ENCODE results near the gene PRR5.
"Not testable (repeated sequence)": the region's sequence is repeated elsewhere in the genome, so short reads cannot be mapped to it uniquely, and the experiment has no call there.

The PRR5 gene

GRCh38 chr22:44701824-44702478 lies at the start of gene PRR5:
TSS of gene PRR5 (plus strand) at chr22:44702204. CDS start at chr22:44702475, 271 bp downstream.
- TF ChIP-seq CTCF (IDR thresholded peaks at IDR 0.05; ENCODE audit: control extremely low read depth, extremely low read depth, low read depth, missing control alignments), result no peak
- peak; percentile 90 for DNase-seq (ENCODE audit: extremely low spot score)
- CTCF ChIA-PET, result no interaction called here
- POLR2A ChIA-PET, result no interaction called here

GRCh38 chr22:44652866-44653265 lies 49.1 kb upstream of the PRR5 start:
- POLR2A ChIA-PET; CTCF ChIA-PET; DNase-seq (ENCODE audit: extremely low spot score): not testable (repeated sequence)

- no peak for DNase-seq (ENCODE audit: extremely low spot score)
- CTCF ChIA-PET, result no interaction called here
- no peak for TF ChIP-seq CTCF (IDR thresholded peaks at IDR 0.05; ENCODE audit: control extremely low read depth, extremely low read depth, low read depth, missing control alignments)
- POLR2A ChIA-PET, result no interaction called here
Observed at GRCh38 chr22:44658311-44658953, 43.6 kb upstream of the PRR5 start.

- TF ChIP-seq CTCF (IDR thresholded peaks at IDR 0.05; ENCODE audit: control extremely low read depth, extremely low read depth, low read depth, missing control alignments), result no peak
- POLR2A ChIA-PET, result no interaction called here
- DNase-seq (ENCODE audit: extremely low spot score), result no peak
- CTCF ChIA-PET, result no interaction called here
Observed at GRCh38 chr22:44659140-44659539, 42.9 kb upstream of the PRR5 start.

GRCh38 chr22:44660051-44660830 lies 41.8 kb upstream of the PRR5 start:
- ChIA-PET CTCF (no interaction called here), POLR2A (no interaction called here)
- DNase-seq (ENCODE audit: extremely low spot score), result no peak
- TF ChIP-seq CTCF (IDR thresholded peaks at IDR 0.05; ENCODE audit: control extremely low read depth, extremely low read depth, low read depth, missing control alignments), result no peak

- ChIA-PET CTCF (interaction anchor here (1.1 to 1.7 kb wide), 3 partner anchors 17 to 28 kb away, joined by 3 to 5 read pairs (median 3); no protein-coding TSS in a partner anchor), POLR2A (no interaction called here)
- no peak for TF ChIP-seq CTCF (IDR thresholded peaks at IDR 0.05; ENCODE audit: control extremely low read depth, extremely low read depth, low read depth, missing control alignments)
- no peak for DNase-seq (ENCODE audit: extremely low spot score)
Observed at GRCh38 chr22:44661070-44661469, 40.9 kb upstream of the PRR5 start.
